Stimulated activated CD4-positive, alpha-beta T cell treated with anti-CD3 and anti-CD28 coated beads, Interleukin-12 subunit alpha, Interleukin-12 subunit beta, amount 100 ng/mL, for 24 hours (primary cell): ENCODE measurements around the gene SLC9A8.
"Not testable (repeated sequence)": the region's sequence is repeated elsewhere in the genome, so short reads cannot be mapped to it uniquely, and the experiment has no call there.

ENCODE experiments used
- DNase-seq, 2 experiments: peaks; one replicate each; pipeline ENCODE4 v3.0.0-alpha.2; 2020; ENCODE audit warnings: low read depth in 2 of 2

SLC9A8 gene

GRCh38 chr20:49893242-49894072 lies 80.8 kb downstream of the SLC9A8 start:
- DNase-seq = peak in 1 of 2 experiments; percentile 24

GRCh38 chr20:49894073-49894470 lies 81.4 kb downstream of the SLC9A8 start:
- peak in 1 of 2 experiments; percentile 18 for DNase-seq

- DNase-seq = not testable (repeated sequence)
Measured at GRCh38 chr20:49895474-49896093, 83.0 kb downstream of the SLC9A8 start.

GRCh38 chr20:49896204-49896603 lies 83.6 kb downstream of the SLC9A8 start:
- no peak for DNase-seq

- no peak for DNase-seq
Measured at GRCh38 chr20:49899541-49900383, 87.1 kb downstream of the SLC9A8 start.

DNA sequence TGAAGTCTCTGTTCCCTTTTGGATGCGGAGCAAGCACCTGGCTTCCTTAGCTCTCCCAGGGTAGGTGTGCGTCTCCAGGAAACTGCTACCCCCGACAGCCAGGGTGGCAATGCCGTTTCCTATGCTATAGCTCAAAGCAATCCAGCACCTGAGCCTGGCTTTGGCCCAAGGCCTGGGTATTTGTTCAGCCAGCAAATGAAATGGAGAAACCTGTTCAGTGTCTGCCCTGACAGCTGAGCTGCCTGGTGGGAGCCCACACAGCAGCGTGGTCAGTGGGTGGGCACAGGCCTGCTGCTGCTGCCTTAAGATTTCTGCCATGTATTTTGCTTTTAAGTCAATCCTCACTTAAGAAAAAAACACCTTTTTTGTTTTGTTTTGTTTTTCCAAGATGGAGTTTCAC lies 89.0 kb downstream of the SLC9A8 start:
- DNase-seq = no peak

- DNase-seq = no peak
Measured at GRCh38 chr20:49904440-49905214, 92.0 kb downstream of the SLC9A8 start.

DNA sequence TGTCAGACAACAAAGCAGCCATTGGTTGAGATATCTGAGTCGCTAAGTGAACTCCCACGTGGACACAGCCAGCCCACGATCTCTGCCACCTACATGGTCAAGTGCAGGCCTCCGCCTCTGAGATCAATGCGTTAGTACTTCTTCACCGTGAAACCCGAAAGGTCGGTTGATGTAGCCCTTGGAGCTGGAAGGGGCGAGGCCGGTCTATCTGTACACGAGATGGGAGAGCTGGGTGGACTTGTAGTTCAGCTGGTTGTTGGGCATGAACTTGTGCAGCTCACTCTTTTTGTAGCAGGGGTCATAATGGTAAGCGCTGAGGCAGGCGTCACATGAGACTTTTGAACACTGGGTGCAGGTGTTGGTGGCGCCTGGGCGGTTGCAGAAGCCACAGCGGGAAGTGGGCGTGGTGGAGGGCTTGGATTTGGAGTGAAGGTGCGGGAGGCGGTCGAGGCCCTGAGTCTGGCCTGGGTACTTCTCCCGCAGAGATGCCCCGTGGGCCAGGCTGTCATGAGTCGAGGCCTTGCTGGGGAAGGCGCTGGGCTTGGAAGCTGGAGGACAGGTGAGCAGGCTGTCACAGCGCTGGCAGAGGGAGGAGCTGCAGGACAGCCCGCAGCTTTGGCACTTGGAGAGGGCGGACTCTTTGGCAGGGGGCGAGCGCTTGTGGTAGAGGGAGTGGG lies 92.9 kb downstream of the SLC9A8 start:
- DNase-seq = no peak

DNA sequence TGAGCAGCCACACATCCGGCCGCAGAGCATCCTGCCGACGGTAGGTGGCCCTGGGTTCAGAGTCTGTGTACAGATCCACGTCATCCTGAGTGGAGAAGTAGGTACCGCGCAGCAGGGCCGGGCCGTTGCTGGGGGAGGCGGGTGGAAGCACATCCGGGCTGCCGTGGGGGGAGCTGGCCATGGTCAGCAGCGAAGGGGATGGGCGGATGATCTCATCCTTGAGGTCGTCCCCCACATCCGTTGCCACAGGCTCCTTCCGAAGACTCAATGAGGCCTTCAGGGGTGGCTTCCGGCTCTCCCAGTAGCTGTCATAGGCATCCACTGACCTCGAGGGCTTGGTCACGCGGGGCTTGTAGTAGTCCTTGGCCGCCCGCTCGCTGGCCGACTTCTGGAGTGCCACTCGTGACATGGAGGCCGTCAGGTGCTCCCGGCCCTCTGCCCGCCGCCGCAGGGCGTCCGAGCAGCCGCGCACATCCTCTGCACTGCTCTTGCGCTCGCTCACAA lies 93.5 kb downstream of the SLC9A8 start:
- no peak for DNase-seq

- no peak for DNase-seq
Measured at GRCh38 chr20:49906615-49907154, 94.1 kb downstream of the SLC9A8 start.

GRCh38 chr20:49907405-49908257 lies 95.0 kb downstream of the SLC9A8 start:
- DNase-seq = no peak

- no peak for DNase-seq
Measured at GRCh38 chr20:49908258-49908565, 95.6 kb downstream of the SLC9A8 start.

GRCh38 chr20:49909499-49910339 lies 97.1 kb downstream of the SLC9A8 start:
- no peak for DNase-seq

GRCh38 chr20:49910340-49910706 lies 97.7 kb downstream of the SLC9A8 start:
- no peak for DNase-seq

DNA sequence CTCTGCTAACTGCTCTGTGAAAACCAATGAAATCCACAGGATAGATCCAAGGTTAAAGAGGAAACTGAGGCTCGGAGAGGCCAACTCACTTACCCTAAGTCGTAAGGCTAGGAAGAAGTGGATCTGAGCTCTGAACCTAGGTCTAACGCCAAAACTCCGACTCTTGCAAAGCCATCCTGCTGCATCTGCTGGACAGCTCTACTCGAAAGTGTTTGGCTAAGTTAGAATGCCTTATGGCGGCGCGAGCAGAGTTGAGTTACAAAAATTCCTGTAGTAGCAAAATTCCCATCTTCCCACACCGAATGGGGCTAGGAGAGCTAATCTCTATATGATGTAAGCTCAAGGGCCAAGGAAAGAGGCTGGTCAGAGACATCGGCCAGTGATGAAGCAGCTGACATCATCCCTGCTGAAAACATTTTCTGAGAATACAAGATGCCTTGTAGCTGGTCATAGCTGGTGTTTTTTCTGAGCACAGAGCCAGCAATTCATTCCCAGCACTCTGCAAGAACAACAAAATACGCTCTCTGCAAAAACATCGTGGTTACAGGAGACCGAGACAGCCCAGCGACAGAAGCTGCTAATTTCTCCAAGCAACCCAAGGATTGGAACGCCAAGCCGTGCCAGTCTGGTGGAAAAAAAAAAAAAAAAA lies 100.9 kb downstream of the SLC9A8 start:
- no peak for DNase-seq

- DNase-seq = no peak
Measured at GRCh38 chr20:49914310-49915117, 101.9 kb downstream of the SLC9A8 start.

- DNase-seq = no peak
Measured at GRCh38 chr20:49915118-49915379, 102.4 kb downstream of the SLC9A8 start.
